ENCODE data around the gene GLYATL1. TPM values are rescaled to one million over a fixed set of nuclear protein-coding genes. Genes with fewer than 3 reads are reported as not detected.

The GLYATL1 gene
- total RNA-seq, result 3.5 TPM

GRCh38 chr11:58939277-58939676 is at the start of gene GLYATL1:
Gene GLYATL1 (plus strand): TSS chr11:58939488. CDS start chr11:58947088, 7,600 bp downstream.

Other genes starting within 250 kb of the GLYATL1 start
- gene GLYAT, start 207.5 kb upstream of the GLYATL1 start, total RNA-seq, result not detected
- 4.8 TPM for gene GLYATL2, start 94.8 kb upstream of the GLYATL1 start, total RNA-seq
- gene GLYATL1B, start 146.8 kb downstream of the GLYATL1 start, total RNA-seq, result not detected
- gene FAM111B, start 167.7 kb downstream of the GLYATL1 start, total RNA-seq, result 7.2 TPM
- gene FAM111A, start 203.4 kb downstream of the GLYATL1 start, total RNA-seq, result 15.7 TPM
- 52.4 TPM for gene DTX4, start 232.6 kb downstream of the GLYATL1 start, total RNA-seq

Measured in diencephalon (tissue), 1 donor.